ENCODE data around the gene CCL25. TPM values are rescaled to one million over a fixed set of nuclear protein-coding genes. Genes with fewer than 3 reads are reported as not detected.

Gene CCL25
- total and polyA plus RNA-seq, 2 donors (not counting 3 experiments of a cell fraction or from before 2014, with no cell fraction given) = not detected

DNA sequence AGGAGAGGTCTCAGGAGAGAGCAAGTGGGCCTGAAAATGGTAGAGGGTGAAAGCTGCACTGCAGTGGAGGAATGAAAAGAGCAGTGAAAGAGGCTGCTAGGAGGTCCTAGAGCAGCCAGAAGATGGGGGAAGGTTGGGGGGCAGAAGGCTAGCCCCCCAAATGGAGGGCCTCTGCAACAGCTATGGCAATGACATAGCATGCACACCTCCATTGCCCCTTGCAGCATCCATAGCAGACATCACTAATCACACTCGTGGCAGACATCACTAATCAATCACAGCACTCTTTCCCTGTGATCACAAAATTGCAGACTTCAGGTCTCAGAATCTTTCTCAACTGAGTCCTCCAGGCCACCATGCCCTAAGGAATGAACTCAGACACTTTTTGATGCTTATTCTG is 21.9 kb downstream of the CCL25 start:
- BruUV-seq (replicated peaks) = no TSS peak
- Histone ChIP-seq H3K79me2 (ENCODE audit: control insufficient read depth, insufficient read depth, low read length) (no peaks in the 10 kb centered on the region), H3K4me2 (ENCODE audit: insufficient read depth, low read length) (no peak overlapping the region), H3K9me3 (replicated peaks; ENCODE audit: control insufficient read depth, insufficient read depth, low read length) (no peaks in the 10 kb centered on the region), H3K4me3 (replicated peaks in 1 of 3; ENCODE audit: insufficient read depth in 1 of 3, low read depth in 1 of 3, low read length in 3 of 3) (no peak overlapping the region), H3K36me3 (ENCODE audit: control insufficient read depth in 2 of 2, extremely low read depth in 1 of 2, insufficient read depth in 2 of 2, low read length in 2 of 2) (no peaks in the 10 kb centered on the region), H3K9ac (replicated peaks; ENCODE audit: extremely low read depth, insufficient read depth, low read length) (no peak overlapping the region), H3K4me1 (ENCODE audit: control insufficient read depth, extremely low read depth, insufficient read depth, low read length) (no peaks in the 10 kb centered on the region), H3K27ac (ENCODE audit: insufficient read depth, low read depth, low read length) (no peak overlapping the region), H3K27me3 (ENCODE audit: control insufficient read depth in 2 of 2, insufficient read depth in 2 of 2, low read length in 2 of 2) (no peaks in the 10 kb centered on the region), H2AFZ (ENCODE audit: low read depth, low read length) (no peak overlapping the region), H3K9me1 (replicated peaks; ENCODE audit: control insufficient read depth, extremely low read depth, insufficient read depth, low read length) (no peaks in the 10 kb centered on the region), H4K20me1 (replicated peaks; ENCODE audit: control insufficient read depth, extremely low read depth, insufficient read depth, low read length) (no peaks in the 10 kb centered on the region)
- dilution Hi-C loops (cut with MboI; ENCODE audit: extremely low pct_ligation_motif_present, low sequenced_read_pairs) = no loop called here
- CTCF ChIA-PET = no interaction called here
- DNase-seq (ENCODE audit: low read depth, low spot score) = no peak
- intact Hi-C loops (cut with micrococcal nuclease) = no loop called here
- POLR2A ChIA-PET = no interaction called here
- TF ChIP-seq, protein P1, sequence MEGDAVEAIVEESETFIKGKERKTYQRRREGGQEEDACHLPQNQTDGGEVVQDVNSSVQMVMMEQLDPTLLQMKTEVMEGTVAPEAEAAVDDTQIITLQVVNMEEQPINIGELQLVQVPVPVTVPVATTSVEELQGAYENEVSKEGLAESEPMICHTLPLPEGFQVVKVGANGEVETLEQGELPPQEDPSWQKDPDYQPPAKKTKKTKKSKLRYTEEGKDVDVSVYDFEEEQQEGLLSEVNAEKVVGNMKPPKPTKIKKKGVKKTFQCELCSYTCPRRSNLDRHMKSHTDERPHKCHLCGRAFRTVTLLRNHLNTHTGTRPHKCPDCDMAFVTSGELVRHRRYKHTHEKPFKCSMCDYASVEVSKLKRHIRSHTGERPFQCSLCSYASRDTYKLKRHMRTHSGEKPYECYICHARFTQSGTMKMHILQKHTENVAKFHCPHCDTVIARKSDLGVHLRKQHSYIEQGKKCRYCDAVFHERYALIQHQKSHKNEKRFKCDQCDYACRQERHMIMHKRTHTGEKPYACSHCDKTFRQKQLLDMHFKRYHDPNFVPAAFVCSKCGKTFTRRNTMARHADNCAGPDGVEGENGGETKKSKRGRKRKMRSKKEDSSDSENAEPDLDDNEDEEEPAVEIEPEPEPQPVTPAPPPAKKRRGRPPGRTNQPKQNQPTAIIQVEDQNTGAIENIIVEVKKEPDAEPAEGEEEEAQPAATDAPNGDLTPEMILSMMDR (IDR thresholded peaks at IDR 0.05; ENCODE audit: extremely low read depth in 1 of 2, insufficient read depth in 1 of 2, low read depth in 1 of 2, low read length in 2 of 2) = no peak
- FAIRE-seq = no peak

GRCh38 chr19:8075158-8076074 is 22.9 kb downstream of the CCL25 start:
- no peak overlapping the region for H3K9ac ChIP-seq (replicated peaks; ENCODE audit: extremely low read depth, insufficient read depth, low read length)
- intact Hi-C loops (cut with micrococcal nuclease) = no loop called here
- H3K9me1 ChIP-seq (replicated peaks; ENCODE audit: control insufficient read depth, extremely low read depth, insufficient read depth, low read length) = no peaks in the 10 kb centered on the region
- DNase-seq (ENCODE audit: low read depth, low spot score) (no peak), FAIRE-seq (no peak)
- H3K4me2 ChIP-seq (ENCODE audit: insufficient read depth, low read length) = no peak overlapping the region
- TF ChIP-seq EZH2 (IDR thresholded peaks at IDR 0.05; ENCODE audit: borderline replicate concordance, low read depth, low read length, severe bottlenecking) (no peak), JUN (IDR thresholded peaks at IDR 0.05; ENCODE audit: borderline replicate concordance, insufficient read depth, insufficient read length, low read depth) (no peak), POLR2A (IDR thresholded peaks at IDR 0.05; ENCODE audit: low read depth, low read length) (no peak), FOS (IDR thresholded peaks at IDR 0.05; ENCODE audit: borderline replicate concordance, insufficient read depth, low read length) (no peak), GATA2 (IDR thresholded peaks at IDR 0.05; ENCODE audit: insufficient read depth, insufficient read length, low read depth, low read length) (no peak), MYC (IDR thresholded peaks at IDR 0.05; ENCODE audit: low read depth, low read length) (no peak), POLR2AphosphoS5 (IDR thresholded peaks at IDR 0.05; ENCODE audit: insufficient read depth, low read depth, low read length) (no peak), MAX (IDR thresholded peaks at IDR 0.05; ENCODE audit: insufficient read depth, insufficient read length) (no peak)
- TF ChIP-seq, protein P1 (IDR thresholded peaks at IDR 0.05; ENCODE audit: extremely low read depth in 1 of 2, insufficient read depth in 1 of 2, low read depth in 1 of 2, low read length in 2 of 2) = no peak
- H3K9me3 ChIP-seq (replicated peaks; ENCODE audit: control insufficient read depth, insufficient read depth, low read length) = no peaks in the 10 kb centered on the region
- no TSS peak for BruUV-seq (replicated peaks)
- no peak overlapping the region for H2AFZ ChIP-seq (ENCODE audit: low read depth, low read length)
- dilution Hi-C loops (cut with MboI; ENCODE audit: extremely low pct_ligation_motif_present, low sequenced_read_pairs) = no loop called here
- no peaks in the 10 kb centered on the region for H3K27me3 ChIP-seq (ENCODE audit: control insufficient read depth in 2 of 2, insufficient read depth in 2 of 2, low read length in 2 of 2)
- H3K4me3 ChIP-seq (replicated peaks in 1 of 3; ENCODE audit: insufficient read depth in 1 of 3, low read depth in 1 of 3, low read length in 3 of 3) = no peak overlapping the region
- H3K4me1 ChIP-seq (ENCODE audit: control insufficient read depth, extremely low read depth, insufficient read depth, low read length) = no peaks in the 10 kb centered on the region
- no peaks in the 10 kb centered on the region for H3K79me2 ChIP-seq (ENCODE audit: control insufficient read depth, insufficient read depth, low read length)
- H3K27ac ChIP-seq (ENCODE audit: insufficient read depth, low read depth, low read length) = no peak overlapping the region
- CTCF ChIA-PET = no interaction called here
- H3K36me3 ChIP-seq (ENCODE audit: control insufficient read depth in 2 of 2, extremely low read depth in 1 of 2, insufficient read depth in 2 of 2, low read length in 2 of 2) = no peaks in the 10 kb centered on the region
- POLR2A ChIA-PET = no interaction called here
- H4K20me1 ChIP-seq (replicated peaks; ENCODE audit: control insufficient read depth, extremely low read depth, insufficient read depth, low read length) = no peaks in the 10 kb centered on the region

Data from endothelial cell of umbilical vein (primary cell).